ENCODE data around the gene CTNNBIP1.

CTNNBIP1 gene

GRCh38 chr1:9848022-9848421, 62.0 kb downstream of the CTNNBIP1 start:
- no peak for DNase-seq (ENCODE audit: insufficient read length, low spot score)
- FAIRE-seq, result no peak

GRCh38 chr1:9847269-9847668, 62.8 kb downstream of the CTNNBIP1 start:
- DNase-seq (ENCODE audit: insufficient read length, low spot score) (no peak), FAIRE-seq (no peak)
- TF ChIP-seq POLR2A (IDR thresholded peaks at IDR 0.05; ENCODE audit: low read depth, low read length), result no peak

More at GRCh38 chr1:9848022-9848421, 62.0 kb downstream of the CTNNBIP1 start:
- TF ChIP-seq POLR2A (IDR thresholded peaks at IDR 0.05; ENCODE audit: low read depth, low read length), result no peak

GRCh38 chr1:9846611-9847171, 63.4 kb downstream of the CTNNBIP1 start:
- DNase-seq (ENCODE audit: insufficient read length, low spot score) (no peak), FAIRE-seq (no peak)

GRCh38 chr1:9845914-9846313, 64.2 kb downstream of the CTNNBIP1 start:
- DNase-seq (ENCODE audit: insufficient read length, low spot score) (no peak), FAIRE-seq (no peak)
- TF ChIP-seq POLR2A (IDR thresholded peaks at IDR 0.05; ENCODE audit: low read depth, low read length), result no peak

More at GRCh38 chr1:9846611-9847171, 63.4 kb downstream of the CTNNBIP1 start:
- no peak for TF ChIP-seq POLR2A (IDR thresholded peaks at IDR 0.05; ENCODE audit: low read depth, low read length)

- DNase-seq (ENCODE audit: insufficient read length, low spot score) (no peak), FAIRE-seq (no peak)
- TF ChIP-seq POLR2A (IDR thresholded peaks at IDR 0.05; ENCODE audit: low read depth, low read length), result no peak
Measured at GRCh38 chr1:9844756-9845155, 65.3 kb downstream of the CTNNBIP1 start.

GRCh38 chr1:9844106-9844505, 66.0 kb downstream of the CTNNBIP1 start:
- FAIRE-seq, result no peak
- TF ChIP-seq POLR2A (IDR thresholded peaks at IDR 0.05; ENCODE audit: low read depth, low read length), result no peak
- no peak for DNase-seq (ENCODE audit: insufficient read length, low spot score)

GRCh38 chr1:9843576-9843945, 66.5 kb downstream of the CTNNBIP1 start:
- no peak for DNase-seq (ENCODE audit: insufficient read length, low spot score)
- FAIRE-seq, result no peak
- TF ChIP-seq POLR2A (IDR thresholded peaks at IDR 0.05; ENCODE audit: low read depth, low read length), result no peak

- no peak for FAIRE-seq
- no peak for DNase-seq (ENCODE audit: insufficient read length, low spot score)
- no peak for TF ChIP-seq POLR2A (IDR thresholded peaks at IDR 0.05; ENCODE audit: low read depth, low read length)
Measured at GRCh38 chr1:9842781-9843575, 67.1 kb downstream of the CTNNBIP1 start.

GRCh38 chr1:9842073-9842711, 67.9 kb downstream of the CTNNBIP1 start:
- no peak for FAIRE-seq
- DNase-seq (ENCODE audit: insufficient read length, low spot score), result no peak
- no peak for TF ChIP-seq POLR2A (IDR thresholded peaks at IDR 0.05; ENCODE audit: low read depth, low read length)

GRCh38 chr1:9841460-9841859, 68.6 kb downstream of the CTNNBIP1 start:
- FAIRE-seq (no peak), DNase-seq (ENCODE audit: insufficient read length, low spot score) (no peak)
- TF ChIP-seq POLR2A (IDR thresholded peaks at IDR 0.05; ENCODE audit: low read depth, low read length), result no peak

- TF ChIP-seq POLR2A (IDR thresholded peaks at IDR 0.05; ENCODE audit: low read depth, low read length), result no peak
- FAIRE-seq (no peak), DNase-seq (ENCODE audit: insufficient read length, low spot score) (no peak)
Measured at GRCh38 chr1:9840176-9840575, 69.9 kb downstream of the CTNNBIP1 start.

GRCh38 chr1:9838946-9839345, 71.1 kb downstream of the CTNNBIP1 start:
- TF ChIP-seq POLR2A (IDR thresholded peaks at IDR 0.05; ENCODE audit: low read depth, low read length), result no peak
- FAIRE-seq (no peak), DNase-seq (ENCODE audit: insufficient read length, low spot score) (no peak)

- DNase-seq (ENCODE audit: insufficient read length, low spot score) (no peak), FAIRE-seq (no peak)
- no peak for TF ChIP-seq POLR2A (IDR thresholded peaks at IDR 0.05; ENCODE audit: low read depth, low read length)
Measured at GRCh38 chr1:9836632-9836960, 73.5 kb downstream of the CTNNBIP1 start.

- TF ChIP-seq POLR2A (IDR thresholded peaks at IDR 0.05; ENCODE audit: low read depth, low read length), result no peak
- no peak for DNase-seq (ENCODE audit: insufficient read length, low spot score)
- no peak for FAIRE-seq
Measured at GRCh38 chr1:9835758-9836631, 74.1 kb downstream of the CTNNBIP1 start.

Measured in H54 (cell line).